Activated CD4-positive, alpha-beta T cell treated with anti-CD3 and anti-CD28 coated beads for 48 hours (primary cell): ENCODE results near the gene TOMM6.

Experiments
- DNase-seq: peaks from one replicate; pipeline ENCODE4 v3.0.0-alpha.2; 2020

The TOMM6 gene

DNA sequence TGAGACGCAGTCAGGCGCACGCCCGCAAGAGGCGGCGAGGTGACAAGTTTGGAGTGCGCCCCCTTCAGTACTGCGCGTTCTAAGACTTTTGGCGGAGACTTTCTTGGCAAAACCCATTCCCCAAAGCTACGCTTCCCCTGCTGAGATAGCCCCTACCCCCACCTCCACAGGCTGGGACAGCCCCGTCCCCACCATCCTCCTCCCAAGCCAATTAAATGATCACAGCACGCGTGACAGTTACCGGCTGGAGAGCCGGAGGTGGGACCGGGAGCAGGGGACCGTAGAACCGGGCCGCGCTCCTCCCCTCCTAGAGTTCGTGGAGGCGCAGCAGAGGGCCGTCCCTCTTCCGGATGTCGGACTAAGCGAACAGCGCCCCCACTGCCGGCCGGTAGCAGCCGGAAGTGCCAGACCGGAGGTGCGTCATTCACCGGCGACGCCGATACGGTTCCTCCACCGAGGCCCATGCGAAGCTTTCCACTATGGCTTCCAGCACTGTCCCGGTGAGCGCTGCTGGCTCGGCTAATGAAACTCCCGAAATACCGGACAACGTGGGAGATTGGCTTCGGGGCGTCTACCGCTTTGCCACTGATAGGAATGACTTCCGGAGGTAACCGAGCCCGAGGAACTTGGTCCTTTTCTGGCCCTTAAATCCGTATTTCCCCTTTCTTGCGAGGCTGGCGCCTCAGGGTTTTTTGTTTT, at the start of gene TOMM6:
Gene TOMM6, plus strand, starts transcription at position 476 of the 699 bp plus-strand sequence. Its CDS starts 4 bp downstream, at position 480.
- DNase-seq = peak; percentile 97

DNA sequence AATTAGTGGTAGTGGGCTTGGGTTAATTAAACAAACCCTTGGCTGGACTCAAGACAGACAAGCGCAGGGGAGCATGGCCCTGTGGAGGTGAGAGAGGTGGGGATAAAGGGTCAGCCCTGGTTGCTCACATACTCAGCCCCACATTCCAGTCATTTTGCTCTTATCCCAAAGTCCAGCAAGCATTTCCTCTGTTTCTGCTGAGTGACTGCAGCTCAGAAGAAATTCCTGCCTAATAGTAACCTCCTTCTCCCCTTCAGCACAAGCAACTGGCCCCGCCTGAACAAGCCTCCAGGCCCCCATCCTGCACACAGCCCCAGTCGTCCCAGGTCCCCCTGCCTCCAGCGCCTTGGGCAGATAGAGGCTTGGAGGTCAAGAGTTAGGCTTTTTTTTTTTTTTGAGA, 48.5 kb upstream of the TOMM6 start:
- no peak for DNase-seq

DNA sequence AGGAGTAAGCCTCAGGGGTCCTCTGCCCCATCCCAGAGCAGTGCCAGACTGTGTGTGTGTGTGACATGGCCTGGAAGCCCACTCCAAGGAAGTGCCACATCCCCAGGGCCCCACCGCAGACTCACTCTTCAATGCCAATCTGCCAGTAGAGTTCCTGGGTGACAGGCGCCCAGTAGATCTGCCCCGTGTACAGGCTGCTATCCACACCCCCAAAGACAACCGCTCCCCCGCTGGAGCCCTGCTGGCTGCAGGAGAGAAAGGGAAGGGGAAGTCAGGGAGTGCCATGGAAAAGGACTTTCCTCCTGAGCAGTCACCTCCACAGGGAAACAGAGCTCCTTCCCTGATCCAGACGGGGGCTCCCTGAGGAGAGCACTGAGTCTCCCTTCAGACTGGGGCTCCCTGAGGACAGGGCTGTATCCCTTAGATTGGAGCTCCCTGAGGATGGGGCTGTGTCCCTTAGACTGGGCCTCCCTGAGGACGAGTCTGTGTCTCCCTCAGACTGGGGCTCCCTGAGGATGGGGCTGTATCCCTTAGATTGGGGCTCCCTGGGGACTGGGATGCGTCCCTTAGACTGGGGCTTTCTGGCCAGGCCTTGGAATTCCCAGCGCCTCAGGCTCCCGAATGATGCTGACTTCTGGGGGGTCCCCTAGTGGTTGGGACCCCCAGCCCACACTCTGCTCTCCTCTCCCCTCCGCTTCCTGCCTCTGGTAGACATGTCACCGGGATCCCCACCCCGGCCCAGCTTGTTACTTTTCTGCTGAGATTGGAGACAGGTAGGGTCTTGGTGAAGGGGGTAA, 46.9 kb upstream of the TOMM6 start:
- no peak for DNase-seq

DNA sequence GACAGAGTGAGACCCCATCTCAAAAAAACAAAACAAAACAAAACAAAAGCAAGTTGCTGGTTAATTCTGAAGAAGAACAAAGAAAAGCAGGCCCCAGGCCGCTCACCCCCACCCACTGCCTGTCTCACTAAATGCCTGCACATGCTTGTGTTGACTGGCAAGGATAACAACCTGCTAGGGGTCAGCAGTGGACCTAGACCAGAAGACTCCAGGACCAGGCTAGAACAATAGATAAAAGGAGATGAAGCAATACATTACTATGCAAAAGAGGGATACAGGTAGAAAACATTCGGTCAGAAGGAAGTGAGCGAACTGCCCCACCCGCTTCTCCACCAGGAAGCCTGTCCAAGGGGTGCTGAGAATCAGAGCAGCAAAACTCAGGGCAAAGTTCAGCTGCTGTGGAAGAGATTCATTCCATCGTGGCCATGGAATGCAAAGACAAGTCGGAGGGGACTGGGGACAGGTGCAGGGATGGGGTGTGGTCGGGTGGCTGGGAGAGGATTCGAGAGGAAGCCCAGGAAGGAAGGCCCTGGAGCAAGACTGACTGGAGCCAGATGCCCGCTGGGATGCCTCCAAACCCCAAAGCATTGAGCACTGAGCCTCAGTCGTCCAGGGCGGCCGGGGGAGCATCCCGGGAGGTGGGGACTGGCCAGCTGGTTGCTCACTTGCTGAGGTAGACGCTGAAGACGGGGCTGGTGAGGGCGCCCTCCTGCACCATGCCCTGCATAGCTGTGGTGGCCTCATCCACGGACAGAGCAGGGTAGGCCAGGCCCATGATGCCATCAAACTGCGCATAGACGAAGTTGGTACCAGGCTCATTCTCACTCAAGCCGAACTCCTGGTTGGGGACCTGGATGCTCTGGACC, 45.6 kb upstream of the TOMM6 start:
- DNase-seq = no peak

DNA sequence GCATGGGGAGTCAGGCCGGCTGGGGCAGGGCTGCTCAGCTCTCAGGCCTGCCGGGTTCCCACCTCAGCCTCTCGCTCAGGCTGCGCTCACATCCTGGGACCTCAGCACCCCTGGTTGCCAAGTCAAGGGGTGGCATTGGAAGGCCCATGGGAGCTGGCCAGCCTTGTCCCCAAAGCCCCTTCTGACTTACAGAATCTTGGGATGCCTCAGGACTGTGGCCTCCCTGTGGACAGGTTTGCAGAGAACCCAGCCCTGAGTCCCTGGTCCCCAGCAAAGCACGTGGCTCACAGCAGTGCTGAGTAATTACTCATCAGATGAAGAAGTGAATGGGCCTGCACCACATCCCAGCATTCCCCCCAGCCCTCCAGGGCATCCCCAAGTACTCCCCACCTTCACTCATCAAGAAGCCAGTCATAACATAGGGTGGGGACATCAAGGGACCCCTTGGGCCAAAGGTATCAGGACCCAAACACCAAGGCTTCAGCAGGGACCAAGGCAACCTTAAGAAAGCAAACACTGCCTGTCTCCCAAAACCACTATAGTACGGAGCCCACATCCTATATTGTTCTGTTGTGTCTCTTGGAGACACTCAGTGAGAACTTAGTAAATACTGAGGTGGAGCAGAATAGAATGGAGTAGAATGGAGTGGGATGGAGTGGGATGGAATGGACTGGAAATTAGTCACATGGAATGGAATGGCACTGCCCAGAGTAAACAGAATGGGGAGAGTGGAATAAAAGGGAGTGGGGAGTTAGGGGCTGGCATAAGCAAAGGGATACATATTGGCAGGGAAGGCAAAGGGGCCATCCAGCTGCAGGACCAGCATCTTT, 43.9 kb upstream of the TOMM6 start:
- no peak for DNase-seq

DNA sequence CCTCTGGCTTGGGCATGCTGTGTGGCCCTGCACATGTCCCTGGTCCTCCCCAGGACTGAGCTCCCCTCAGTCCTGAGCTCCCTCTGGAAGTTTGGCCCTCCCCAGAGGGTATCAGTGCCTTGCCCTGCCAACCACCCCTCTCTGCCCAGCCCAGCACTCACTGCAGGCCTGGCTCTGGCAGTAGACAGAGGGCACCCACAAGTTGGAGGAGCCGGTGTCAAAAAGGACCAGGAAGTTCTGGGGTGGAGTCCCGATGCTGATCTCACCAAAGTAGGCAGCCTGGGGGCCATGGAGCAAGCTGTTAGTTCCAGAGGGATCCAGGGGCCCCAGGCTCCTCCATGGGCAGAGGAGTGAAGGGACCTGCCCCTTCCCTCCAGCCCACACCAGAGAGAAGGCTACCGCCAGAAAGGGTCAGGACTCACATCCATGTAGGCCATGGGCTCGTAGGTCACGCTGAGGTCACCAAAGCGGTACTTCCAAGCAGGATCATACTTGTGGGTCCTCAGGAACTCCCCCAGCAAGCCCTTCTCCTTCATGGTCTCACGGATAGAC, 43.2 kb upstream of the TOMM6 start:
- no peak for DNase-seq

DNA sequence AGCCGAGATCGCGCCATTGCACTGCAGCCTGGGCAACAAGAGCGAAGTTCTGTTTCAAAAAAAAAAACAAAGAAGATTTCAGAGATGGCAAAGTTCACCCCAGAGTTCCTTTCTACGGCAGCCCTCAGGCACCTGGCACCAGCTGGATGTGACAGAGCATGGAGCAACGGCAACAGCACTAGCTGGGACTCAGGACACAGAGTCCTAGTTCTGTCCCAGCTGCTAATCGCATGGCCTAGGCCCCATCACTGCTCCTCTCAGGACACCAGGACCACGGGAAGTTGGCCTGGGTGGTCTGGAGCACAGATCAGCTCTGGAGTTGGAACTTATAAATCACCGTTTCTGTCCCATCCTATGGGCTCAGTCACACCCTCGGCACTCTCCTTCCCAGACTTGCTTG, 41.4 kb upstream of the TOMM6 start:
- no peak for DNase-seq

DNA sequence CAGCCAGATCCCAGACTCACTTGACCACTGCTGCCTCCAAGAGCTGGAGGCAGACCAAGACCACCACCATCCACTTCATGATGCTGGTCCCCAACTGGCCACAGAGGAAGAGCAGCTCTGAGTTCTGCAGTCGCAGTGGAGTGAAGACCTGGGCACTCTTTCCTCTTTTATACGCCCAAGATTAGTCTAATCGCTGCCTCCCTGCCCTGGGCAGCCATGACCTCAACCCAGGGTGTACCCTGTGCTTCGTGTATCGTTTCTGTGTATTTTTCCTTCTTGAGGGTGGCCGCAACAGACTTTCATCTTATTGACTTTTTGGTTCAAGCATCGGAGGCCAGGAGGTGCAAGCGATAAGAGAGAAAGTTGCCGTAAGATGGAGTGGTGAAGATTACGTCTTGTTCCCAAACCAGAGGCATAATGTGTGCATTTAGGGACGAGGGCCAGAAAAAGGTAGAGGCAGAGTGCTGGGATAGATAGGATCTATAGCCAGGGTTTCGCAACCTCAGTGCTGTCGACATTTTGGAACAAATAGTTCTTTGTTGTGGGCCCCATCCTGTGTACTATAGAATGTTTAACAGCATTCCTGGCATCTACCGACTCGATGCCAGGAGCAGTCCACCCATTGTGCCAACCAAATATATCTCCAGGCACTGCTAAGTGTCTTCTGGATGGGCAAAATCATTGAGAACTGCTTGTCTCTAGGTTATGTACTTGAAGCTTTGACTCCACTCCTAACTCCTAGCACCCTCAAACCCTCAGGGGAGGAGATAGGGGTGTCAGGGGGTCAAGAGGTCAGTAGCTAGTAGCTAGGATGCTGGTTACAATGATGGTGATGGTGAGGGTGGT, 40.0 kb upstream of the TOMM6 start, which contains the start of gene PGC:
Gene PGC, minus strand, starts transcription at position 142 of the 846 bp plus-strand sequence. Its CDS starts 63 bp downstream, at position 79.
- DNase-seq = no peak

DNA sequence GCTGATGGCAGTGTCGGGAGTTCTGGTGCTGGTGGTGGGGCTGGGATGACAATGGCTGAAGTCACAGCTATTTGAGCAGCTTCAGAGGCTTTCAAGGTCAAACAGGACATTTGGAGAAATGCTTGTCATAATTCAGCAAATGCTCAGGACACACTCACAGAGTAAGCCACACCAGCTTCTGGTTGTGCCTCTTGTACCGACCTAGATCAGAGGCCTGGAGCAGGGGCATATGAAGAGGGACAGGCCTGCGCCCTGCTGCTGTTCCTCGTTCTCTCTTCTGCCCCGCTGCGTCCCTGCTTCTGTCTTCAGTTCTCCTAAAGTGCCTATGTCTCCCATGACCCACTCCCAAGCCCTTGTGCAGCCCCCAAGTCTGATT, 39.4 kb upstream of the TOMM6 start:
- no peak for DNase-seq

DNA sequence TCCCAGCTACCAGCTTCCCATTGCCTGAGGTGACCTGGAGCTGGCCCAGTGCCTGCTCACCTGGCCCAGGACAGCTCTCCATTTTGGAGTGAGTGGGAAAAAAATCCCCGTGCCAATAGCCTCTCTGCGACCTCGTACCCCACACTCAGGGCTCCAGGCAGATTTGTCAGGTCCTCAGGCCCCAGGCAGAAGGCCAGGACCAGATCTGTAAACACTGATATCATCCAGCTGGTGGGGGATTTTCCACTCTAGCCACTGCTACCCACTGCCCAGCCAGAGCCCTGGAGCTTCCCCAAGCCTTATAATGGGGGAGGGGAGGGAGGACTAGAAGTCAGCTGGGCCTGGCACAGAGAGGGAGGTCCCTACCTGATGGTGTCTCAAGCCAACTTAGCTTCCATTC, 39.0 kb upstream of the TOMM6 start:
- no peak for DNase-seq

DNA sequence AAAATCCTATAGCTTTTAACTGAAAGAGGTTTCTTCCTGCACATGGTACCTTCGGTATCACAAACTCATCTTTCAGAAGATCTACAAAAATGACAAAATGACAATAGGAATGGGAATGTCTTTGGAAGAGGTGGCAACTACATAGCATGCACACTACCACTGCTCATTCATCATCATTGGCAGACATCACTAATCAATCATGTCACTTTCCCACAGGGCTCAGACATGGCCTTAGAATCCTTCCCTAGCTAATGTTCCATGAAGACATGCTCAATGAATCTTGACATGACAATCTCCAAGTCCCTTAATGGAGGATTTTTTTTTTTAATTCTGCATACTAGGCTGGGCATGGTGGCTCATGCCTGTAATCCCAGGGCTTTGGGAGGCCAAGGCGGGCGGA, 37.1 kb upstream of the TOMM6 start:
- DNase-seq = no peak

DNA sequence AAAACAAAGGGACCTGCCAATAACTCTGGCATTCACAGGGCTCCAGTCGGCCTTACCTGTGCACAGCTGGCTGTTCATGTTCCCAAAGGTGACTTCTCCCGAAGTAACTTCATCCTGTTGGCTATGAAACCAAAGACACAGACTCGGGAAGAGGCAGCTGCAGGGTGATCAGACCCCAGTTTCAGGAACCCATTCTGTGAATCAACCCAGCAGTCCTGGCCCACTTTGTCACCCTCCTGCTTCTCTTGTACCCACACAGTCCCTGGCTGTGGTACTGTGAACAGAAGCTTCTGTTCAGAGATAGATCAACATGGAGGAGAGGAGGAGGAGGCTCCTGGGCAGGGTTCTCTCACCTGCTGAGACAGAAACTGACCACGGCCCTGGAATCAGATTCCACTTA, 31.6 kb upstream of the TOMM6 start:
- DNase-seq = no peak

DNA sequence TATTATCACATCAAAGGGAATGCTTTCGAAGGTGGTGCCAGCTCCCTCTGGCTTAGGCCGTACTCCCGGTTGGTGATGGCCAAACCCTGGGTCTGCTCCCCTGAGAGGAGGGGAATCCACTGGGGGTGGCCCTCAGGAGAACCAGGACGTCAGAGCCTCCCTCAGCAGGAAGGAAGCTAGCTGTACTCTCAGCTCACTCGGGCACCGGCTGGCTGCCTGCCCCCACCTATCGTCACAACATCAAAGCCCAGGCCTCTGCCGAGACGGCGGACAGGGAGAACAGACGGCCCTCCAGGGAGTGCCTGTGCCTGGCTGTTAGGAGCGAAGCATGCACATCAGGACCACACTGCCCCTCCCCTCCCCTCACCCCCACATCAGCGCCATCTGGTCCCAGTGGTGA, 31.1 kb upstream of the TOMM6 start:
- DNase-seq = no peak

DNA sequence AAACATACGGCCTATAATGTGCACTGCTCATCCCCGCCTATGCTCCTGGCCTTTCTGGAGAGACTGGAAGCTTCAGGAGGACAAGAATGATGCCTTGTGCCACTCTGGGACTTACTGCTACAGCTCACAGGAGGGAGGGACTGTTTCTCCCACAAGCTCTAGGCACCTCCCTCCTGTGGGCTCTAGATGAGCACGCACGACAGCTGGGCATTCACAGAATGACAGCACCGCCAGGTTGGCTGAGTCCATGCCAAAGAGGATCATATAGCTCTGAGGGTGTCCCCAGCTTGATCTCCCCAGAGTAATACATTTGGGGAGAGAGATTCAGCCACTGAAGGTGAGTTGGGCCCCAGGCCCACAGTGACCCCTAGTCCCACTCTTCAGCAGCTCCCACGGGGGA, 30.2 kb upstream of the TOMM6 start:
- no peak for DNase-seq

DNA sequence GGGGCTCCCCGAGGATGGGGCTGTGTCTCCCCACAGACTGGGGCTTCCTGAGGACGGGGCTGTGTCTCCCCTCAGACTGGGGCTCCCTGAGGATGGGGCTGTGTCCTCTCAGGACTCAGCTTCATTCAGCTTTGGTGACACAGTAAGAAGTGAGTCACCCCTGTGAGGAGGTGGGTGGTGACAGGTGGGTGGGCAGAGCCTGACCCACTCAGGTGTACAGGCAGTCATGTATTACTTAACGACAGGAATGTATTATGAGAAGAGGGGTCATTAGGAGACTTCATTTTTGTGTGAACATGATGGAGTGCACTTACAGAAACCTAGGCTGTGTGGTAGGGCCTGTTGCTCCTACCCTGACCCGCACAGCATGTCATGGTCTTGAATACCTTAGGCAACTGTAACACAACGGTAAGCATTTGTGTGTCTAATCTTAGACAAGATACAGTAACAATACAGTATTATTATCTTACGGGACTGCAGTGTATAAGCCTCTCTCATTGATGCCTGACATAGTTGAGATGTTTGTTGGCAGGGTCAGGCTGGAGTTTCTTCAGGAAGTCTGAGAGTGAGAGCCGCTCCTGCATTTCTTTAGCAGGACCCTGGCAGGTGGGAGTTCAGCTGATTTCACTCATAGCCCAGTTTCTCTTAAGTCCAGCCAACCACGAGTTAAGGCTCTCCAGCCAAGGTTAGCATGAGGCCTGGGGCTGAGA, 29.4 kb upstream of the TOMM6 start:
- DNase-seq = no peak

DNA sequence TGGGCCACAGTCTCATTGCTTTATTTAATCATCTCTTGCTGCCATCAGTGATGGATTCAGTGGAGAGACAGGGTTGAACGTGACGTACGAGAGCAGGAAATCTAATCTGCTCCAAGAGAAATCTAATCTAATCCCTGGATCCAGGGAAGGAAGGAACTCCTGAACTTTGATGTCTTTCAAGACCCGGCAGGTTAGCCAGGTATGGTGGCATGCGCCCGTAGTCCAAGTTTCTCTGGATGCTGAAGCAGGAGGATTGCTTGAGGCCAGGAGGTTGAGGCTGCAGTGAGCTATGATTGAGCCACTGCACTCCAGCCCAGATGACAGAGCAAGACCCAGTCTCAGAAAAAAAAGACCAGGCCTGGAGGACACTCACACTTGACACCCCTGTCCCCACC, 28.9 kb upstream of the TOMM6 start:
- no peak for DNase-seq

DNA sequence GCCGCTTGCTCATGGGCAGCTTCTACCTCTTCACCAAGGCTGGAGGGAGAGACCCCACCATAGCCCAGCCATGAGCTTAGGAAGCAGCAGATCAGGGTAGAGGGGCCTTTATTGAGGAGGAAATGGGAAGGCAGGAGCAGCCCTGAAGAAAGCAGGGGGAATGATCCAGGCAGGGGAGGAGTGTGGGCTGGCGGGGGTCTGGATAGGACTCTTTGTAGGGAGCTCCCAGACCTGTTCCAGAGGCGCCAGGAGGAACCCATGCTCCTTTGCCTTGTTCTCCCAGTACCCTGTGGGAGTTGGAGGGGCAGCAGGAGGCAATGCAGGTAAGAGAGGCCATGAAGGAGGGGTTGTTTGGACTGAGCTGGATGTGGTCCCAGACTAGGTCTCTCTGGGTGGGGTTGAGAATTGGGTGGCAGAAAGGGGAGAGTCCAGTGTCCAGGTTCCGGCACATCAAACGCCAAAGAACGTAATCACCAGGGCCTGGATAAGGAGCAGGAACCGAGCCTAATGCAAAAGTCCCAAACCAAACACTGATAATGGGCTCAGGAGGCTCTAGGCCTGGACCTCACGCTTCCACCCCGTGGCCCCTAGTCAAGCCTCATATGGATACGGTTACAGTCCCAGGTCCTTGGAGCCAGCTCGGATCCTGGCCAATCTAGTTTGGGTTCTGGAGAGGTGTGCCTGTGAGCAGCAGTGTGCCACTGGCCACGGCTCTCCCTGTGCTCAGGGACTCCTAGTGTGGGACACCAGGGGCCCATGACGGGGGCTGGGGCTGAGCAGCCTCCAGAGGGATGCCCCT, 28.2 kb upstream of the TOMM6 start:
- DNase-seq = no peak

DNA sequence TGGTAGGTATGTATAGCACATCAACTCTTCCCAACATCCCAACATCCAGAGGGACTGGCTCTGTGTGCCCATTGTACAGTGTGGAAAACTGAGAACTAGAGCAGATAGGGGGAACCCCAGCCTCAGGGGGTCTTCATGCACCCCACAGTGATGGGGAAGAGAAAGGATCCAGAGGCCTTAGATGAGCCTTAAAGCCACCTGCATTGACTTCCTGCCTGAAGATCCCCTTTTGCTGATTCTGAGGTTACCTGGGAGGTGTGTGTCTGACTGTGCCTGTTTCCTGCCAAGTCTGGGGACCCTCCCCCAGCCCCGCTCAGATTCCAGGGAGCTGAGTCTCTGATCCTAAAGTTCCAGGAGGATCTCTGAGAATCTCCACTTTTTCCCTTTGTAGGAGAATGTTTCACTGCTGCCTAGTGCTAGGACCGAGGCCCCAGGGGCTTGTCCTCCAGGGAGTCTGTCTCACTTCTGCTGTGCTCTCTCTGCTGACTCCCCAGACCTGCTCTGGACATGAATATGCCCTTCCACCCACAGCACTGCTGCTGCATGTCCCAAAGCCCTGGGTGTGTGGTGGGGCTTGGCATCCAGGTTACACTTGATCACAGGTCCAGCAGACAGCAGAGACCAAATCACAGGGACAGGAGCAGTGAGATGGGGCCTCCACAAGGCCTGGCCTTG, 27.5 kb upstream of the TOMM6 start:
- no peak for DNase-seq

DNA sequence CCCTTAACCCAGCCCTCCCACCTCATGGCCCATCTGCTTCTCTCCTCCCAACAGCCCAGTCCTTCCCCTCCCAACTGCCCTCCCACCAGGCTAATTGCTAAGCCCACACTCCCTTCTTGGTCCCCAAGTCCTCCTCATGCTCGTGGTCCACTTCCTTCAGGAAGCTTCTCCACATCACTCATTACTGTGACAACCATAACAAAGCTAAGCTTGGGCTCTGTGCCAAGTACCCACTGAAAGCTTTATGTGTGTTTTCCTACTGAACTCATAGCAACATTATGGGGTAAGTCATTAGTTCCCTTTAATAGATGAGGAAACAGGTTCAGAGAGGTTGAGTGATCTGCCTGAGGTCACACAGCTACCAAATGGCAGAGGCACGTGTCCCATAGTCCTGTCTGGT, 24.0 kb upstream of the TOMM6 start:
- no peak for DNase-seq
